GM19438 (cell line): Measurements from ENCODE around the gene POM121.
"Not testable (repeated sequence)": the region's sequence is repeated elsewhere in the genome, so short reads cannot be mapped to it uniquely, and the experiment has no call there.

Experiments
- ATAC-seq: cut with Tn5 transposase; IDR thresholded peaks from one replicate; pipeline ENCODE4 v1.9.1; 2021; ENCODE audit warnings: low read depth; ENCODE audit not compliant: unreplicated experiment

POM121 gene

DNA sequence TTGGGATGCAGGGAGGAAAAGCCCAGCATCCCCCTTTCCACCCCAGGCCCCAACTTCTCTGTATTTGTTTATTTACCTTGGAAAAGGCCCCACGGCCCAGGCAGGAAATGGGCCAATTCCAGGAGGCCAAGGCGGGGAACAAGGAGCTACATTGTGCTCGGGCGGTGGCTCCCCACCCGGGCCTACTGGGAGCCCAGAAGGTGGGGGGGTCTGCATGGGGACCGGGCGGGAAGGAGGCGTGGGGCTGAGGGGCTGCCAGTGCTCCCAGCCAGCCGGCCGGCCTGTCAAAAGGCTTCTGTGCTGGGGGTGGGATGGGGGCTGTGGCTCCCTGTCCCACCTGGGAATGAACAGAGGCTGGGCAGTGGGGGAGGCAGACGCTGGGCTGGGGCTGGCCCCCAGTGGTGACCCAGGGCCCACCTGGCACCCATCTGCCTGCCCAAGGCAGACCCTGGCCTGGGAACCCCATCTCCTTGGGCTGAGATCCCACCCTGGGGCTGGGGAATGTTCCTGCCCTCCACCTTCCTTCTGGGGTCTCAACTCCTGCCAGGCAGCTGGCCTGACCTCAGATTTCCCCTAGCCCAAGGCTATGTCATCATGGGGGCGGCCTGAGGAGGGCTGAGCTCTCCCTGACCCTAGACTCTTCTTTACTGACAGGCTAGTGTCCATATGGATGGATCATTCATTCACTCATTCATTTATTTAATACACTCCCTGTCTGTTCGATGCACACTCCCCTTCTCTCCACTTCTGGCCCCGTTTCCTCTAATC is 65.4 kb downstream of the POM121 start:
- ATAC-seq = not testable (repeated sequence)

DNA sequence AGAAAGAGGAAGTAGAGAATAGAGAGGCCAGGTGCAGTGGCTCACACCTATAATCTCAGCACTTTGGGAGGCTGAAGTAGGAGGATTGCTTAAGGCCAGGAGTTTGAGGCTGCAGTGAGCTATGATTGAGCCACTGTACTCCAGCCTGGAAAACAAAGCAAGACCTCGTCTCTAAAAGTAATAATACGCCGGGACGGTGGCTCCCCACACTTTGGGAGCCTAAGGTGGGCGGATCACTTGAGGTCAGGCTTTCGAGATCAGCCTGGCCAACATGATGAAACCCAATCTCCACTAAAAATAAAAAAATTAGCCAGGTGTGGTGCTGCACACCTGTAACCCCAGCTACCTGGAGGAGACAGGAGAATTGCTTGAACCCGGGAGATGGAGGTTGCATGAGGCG is 70.6 kb downstream of the POM121 start:
- ATAC-seq = not testable (repeated sequence)

DNA sequence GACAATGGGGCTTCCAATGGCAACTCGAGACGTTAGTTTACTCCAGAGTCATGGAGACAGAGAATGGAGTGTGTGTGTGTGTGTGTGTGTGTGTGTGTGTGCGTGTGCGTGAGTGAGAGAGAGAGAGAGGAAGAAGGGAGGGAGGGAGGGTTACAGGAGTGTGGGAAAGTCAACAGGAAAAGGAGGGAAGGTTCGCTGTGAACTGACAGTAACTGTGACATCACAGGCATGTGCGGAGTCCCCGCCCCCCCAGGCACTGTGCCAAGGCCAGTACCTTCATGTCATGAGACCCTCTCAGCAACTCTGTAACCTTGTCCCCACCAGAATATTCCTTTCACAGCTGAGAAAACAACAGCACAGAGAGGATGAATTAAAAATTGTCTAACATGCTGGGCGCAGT is 72.6 kb downstream of the POM121 start:
- not testable (repeated sequence) for ATAC-seq

DNA sequence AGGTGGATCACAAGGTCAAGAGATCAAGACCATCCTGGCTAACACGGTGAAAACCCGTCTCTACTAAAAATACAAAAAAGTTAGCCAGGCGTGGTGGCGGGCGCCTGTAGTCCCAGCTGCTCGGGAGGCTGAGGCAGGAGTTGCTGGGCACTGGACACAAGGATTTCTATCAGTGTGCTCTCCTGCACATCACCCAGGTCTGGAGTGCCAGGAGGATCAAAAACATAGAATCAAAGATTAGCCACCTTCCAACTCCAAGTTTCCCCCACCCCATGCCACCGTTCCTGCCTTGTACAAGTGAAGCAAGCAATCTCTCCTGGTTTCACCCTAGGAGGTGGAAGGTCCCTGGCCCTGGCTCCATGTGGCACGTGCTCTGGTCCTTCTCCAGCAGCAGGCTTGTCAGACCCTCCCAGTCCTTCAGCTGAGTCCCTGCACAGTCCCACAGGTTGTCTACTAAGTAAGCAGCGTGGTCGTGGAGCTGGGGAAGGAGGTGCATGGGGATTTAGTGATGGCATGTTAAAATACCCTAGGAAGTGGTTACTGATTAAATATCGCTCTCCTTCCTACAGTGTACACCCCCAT is 73.1 kb downstream of the POM121 start:
- ATAC-seq = not testable (repeated sequence)
